GM19467 (cell line): ENCODE data around the gene MPP2.
"Not testable (repeated sequence)": the region's sequence is repeated elsewhere in the genome, so short reads cannot be mapped to it uniquely, and the experiment has no call there.

Experiments used
- ATAC-seq: cut with Tn5 transposase; IDR thresholded peaks from one replicate; pipeline ENCODE4 v1.9.1; 2021; ENCODE audit warnings: mild to moderate bottlenecking, moderate library complexity; ENCODE audit not compliant: unreplicated experiment

The MPP2 gene, protein sequence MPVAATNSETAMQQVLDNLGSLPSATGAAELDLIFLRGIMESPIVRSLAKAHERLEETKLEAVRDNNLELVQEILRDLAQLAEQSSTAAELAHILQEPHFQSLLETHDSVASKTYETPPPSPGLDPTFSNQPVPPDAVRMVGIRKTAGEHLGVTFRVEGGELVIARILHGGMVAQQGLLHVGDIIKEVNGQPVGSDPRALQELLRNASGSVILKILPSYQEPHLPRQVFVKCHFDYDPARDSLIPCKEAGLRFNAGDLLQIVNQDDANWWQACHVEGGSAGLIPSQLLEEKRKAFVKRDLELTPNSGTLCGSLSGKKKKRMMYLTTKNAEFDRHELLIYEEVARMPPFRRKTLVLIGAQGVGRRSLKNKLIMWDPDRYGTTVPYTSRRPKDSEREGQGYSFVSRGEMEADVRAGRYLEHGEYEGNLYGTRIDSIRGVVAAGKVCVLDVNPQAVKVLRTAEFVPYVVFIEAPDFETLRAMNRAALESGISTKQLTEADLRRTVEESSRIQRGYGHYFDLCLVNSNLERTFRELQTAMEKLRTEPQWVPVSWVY

DNA sequence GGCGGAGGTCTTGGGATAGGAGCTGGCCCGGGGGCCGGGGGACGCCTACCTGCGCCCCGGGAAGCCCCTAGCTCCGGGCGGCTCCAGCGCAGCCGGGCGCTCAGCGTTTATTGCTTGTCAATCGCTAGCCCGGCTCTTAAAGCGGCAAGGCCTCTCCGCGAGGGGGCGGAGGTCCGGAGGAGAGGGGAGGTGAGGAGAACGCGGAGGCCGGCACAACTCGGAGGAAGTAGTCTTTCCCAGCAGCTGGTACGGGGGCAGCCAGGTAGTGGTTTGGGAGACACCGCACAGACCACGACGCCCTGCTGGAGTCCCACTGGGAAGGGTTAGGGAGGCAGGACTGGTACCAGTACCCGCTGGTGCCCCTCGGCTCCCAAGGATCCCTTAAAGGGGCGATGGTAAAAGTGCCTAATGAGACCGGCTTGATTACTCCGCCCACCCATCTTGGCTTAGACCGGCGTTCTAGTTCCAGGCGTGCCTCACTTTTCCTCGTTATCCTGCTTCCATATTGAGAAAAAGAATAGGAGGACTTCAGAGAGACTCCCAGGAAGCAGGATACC, at the start of gene MPP2:
Gene MPP2 (minus strand): TSS at position 112 of the 557 bp plus-strand sequence. CDS start 3,076 bp downstream, outside the sequence.
- ATAC-seq, result no peak

DNA sequence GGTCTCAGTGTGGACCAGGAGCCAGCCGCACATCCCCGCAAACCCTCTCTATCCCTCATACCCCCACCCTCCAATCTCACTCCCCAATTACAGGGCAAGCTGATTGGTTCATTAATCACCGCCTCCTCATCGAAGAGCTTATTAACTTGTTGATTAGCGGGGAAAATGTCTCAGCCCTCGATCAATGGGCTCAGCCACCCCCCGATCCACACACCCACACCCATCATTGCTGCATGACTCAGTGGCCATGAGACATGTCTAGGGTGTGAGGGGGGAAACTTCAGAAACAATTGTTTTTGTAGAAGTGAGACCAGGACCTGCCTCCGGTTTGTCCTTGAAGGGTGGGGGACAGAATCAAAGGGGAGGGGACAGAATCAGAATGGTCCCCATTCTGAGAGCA, 48.9 kb upstream of the MPP2 start:
- ATAC-seq, result no peak

DNA sequence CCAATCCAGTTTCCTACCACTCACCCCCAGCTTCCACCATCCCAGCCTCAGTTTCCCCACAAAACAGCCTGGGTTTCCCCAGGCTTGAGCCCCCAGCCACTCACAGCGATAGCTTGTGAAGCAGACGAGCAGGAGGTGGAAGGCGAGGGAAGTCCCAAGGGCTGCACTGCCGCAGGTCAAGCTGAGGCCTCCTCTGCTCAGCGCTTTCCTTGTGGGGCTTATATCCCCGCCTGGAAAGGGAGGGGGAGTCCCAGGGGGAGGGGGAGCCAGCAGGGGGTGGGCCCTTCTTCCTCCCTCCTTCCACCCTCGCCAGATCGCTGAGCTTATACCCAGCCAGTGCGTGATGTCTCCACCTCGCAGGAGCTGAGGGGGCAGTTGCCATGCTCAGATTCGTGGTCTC, 46.4 kb upstream of the MPP2 start, which contains the start of gene PYY:
Gene PYY (minus strand): TSS at position 195 of the 400 bp plus-strand sequence. CDS start 457 bp downstream, outside the sequence.
- no peak for ATAC-seq

DNA sequence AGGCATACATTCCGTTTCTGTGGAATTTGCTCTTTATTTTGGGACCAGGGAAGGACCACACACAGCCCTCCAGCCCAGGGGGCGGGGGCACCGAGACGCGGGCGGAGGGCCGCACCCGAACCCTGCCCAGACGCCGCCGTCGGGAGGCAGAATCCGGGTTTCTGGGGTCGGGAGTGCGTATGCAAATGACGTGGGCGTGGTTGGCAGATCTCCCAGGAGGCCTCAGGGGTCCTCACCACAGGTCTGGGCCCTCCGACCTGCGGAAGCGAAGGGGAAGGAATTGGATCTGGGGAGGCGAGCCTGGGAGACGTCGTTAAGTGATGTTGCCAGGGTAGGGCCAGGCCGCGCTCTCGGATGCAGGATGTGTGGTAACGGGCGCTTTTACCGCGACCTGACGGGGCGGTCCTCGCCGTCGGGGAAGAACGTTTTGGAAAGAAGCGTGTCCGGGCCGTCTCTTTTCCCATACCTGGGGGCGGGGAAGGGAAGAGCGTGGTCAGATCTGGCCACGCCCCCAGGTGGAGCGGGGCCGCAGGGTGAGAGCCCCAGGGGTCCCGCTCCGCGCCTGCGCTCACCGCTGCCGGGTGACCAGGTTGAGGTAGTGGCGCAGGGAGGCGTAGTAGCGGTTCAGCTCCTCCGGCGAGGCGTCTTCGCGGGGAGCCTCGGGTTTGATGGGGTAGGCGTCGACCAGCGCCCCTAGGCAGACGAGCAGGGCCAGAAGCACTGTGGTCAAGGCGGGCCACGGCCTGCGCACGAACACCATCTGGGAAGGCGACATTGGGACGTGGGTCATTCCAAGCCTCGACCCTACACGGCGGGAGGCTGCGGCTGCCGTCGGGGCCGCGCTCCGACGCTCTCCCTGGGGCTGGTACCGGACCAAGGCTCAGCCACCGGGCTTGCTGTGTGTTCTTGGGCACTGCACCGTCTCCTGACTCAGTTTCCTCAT, 45.7 kb upstream of the MPP2 start:
- no peak for ATAC-seq

DNA sequence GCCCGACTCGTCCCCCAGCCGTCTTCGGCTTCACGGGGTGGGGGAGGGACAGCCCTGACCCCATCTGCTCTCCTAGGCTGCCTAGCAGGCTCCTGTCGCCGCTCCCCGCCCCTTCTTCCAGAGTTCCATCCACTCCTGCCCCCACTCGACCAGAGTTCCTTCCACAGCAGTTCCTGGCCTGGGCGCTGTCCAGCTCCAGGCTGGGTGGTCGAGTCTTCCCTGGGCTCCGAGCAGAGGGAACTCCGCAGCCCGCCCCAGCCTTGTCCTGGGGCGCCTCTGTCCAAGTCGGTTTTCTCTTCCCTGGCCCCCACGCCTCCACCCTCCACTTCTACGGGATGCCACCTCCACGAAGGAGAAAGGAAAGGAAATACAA, 45.0 kb upstream of the MPP2 start:
- ATAC-seq, result no peak

DNA sequence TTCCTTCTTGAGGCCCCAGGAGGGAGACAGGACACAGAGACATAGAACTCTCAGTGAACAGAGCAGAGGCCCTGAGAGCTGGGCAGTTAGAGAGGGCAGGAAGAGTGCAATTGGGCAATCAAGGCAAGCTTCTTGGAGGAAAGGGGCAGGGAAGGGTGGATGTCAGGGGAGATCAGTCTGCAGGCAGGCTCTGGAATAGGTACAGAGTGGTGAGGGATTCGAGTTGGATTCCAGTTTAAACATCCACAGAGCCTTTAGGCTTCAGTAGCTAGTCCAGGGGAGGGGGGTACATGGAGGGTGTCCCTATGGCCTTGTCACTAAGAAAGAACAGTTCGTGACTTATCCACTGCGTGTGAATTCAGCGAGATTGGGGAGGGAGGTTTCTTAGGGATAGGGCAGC, 44.4 kb upstream of the MPP2 start:
- no peak for ATAC-seq

DNA sequence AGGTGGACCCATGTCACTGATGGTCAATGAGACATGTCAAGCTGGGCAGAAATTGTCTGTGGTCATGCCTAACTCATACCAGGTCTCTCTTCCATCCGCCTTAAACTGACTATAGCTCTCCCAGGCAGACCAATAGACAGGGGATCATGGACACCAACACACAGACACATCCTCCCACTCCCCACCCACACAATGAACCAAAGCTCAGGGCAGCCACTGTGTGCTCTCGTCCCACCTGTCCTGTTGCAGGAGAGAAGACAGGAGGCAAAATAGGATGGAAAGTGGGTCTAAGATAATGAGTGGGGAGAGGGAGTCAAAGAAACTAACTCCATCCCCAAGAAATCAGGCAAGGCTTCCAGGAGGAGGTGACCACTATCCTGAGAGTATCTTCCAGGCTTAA, 43.2 kb upstream of the MPP2 start:
- ATAC-seq, result no peak

DNA sequence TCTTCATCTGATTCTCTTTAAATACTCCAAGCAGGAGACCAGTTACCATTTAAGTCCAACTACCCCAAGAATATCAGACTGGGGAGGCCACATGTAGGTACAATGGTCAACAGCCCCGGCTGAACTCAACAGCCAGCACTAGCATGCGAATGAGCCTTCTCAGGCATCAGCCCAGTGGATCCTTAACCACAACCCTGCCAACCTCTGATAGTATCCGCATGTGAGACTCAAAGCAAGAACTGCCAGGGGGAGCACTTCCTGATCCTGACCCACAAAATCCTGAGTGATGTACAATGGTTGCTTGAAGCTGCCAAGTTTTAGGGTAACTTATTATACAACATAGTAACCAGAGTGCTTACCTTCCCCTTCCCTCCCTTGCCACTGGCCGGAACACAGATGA, 42.4 kb upstream of the MPP2 start:
- no peak for ATAC-seq

DNA sequence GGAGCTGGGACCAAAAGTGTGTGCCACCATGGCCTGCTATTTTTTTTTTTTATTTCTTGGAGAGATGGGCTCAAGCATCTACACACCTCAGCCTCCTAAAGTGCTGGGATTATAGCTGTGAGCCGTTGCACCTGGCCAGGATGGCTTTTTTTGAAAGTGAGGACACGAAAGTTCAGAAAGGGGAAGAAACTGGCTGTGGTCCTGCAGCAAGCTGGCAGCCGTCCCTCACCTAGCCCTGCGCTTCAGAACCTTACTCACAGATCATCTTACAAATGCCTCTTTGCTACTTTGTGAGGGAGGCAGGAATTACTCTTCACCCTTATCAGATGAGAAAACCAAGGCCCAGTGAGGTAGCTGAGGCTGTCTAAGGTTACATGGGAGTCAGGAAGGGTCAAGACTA, 39.4 kb upstream of the MPP2 start:
- ATAC-seq, result no peak

DNA sequence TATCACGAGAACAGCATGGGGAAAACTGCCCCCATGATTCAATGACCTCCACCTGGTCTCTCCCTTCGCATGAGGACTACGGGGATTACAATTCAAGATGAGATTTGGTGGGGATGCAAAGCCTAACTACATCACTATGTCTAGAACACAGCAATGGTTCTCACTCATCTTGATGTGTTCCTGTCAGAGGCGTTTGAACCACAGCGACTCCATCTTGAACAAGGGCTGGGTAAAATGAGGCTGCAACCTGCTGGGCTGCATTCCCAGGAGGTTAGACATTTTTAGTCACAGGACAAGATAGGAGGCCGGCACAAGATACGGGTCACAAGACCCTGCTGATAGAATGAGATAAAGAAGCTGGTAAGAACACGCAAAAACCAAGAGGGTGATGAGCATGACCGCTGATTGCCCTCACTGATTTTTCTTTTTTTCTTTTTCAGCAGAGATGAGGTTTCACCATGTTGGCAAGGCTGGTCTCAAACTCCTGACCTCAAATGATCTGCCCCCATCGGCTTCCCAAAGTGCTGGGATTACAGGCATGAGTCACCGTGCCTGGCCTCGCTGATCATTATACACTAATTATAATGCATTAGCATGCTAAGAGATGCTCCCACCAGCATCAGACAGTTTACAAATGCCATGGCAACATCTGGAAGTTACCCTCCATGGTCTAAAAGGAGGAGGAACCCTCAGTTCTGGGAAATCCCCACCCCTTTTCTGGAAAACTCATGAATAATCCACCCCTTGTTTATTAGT, 37.9 kb upstream of the MPP2 start:
- ATAC-seq, result no peak

DNA sequence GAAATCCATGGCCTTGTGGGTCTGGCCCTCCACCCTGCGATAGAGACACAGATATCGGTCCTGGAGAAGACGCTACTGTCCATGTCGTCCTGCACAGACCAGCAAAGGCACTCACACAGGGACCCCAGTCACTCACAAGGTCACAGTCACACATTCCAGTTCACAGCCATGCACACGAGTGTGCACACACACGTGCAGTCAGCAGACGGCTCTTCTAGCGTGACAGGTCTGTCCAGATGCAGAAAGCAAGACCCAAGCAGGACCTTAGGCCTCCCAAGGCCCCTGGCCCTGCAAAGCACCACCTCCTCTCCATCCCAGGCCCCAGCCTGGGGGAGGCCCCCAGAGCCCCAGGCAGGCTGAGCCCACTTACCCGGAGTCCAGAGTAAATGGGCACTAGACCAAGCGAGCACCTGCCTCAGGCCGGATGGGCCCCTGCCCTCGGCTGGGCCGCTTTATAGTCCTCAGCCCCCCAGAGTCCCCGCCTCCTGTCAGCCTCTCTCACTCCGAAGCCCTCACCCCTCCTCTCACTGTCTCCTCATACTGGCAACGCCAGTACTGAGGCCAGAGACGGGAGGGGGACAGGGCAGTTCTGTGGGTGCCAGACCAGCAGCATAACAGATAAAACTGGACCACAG, 34.8 kb upstream of the MPP2 start, which contains the start of gene PPY:
Gene PPY (minus strand): TSS at position 426 of the 635 bp plus-strand sequence. CDS start 822 bp downstream, outside the sequence.
- no peak for ATAC-seq

DNA sequence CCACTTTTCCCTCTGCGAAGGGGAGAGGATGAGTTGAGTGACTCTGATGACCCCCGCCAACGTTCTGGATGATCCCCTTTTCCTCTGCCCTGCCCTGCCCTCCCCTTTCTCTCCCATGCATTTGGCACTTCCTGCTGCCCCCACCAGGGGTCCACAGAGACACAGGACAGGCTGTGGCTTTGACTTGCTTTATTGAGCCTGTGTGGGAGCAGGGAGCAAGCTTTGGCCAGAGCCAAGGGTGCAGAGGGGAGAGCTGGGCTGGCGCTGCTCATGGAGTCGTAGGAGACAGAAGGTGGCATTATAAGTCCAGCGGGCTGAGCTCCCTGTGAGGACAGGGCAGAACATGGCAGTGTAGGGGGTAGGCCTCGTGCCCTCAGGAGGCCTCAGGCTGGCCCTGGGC, 33.3 kb upstream of the MPP2 start:
- ATAC-seq, result no peak

DNA sequence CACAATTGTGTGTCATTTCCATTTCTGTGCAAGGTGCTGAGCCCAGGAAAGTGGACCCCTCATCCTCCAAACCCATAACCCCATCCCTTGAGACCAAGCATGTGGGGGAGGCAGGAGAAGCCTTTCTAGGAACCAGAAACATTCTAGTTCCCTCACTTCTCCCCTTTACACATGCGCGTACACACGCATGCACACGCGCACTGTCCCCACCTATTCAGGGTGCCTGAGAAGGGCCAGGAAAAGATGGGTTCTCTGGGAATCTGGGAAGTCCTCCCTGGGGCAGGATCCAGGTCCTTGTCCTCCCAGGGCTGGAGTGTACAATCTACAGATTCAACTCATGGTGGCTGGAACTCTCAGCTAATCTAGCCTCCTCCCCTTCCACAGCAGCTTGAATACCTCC, 32.5 kb upstream of the MPP2 start:
- no peak for ATAC-seq

DNA sequence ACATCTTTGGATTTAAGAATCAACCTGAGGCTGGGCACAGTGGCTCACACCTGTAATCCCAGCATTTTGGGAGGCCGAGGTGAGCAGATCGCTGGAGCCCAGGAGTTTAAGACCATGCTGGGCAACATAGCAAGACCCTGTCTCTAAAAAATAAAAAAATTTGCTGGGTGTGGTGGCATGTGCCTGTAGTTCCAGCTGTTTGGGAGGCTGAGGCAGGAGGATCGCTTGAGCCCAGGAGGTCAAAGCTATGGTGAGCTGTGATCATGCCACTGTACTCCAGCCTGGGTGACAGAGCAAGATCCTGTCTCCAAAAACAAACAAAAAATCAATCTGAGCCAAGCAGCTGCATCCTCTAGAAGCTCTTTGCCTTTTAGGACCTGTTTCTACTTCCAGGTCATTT, 32.1 kb upstream of the MPP2 start:
- not testable (repeated sequence) for ATAC-seq

DNA sequence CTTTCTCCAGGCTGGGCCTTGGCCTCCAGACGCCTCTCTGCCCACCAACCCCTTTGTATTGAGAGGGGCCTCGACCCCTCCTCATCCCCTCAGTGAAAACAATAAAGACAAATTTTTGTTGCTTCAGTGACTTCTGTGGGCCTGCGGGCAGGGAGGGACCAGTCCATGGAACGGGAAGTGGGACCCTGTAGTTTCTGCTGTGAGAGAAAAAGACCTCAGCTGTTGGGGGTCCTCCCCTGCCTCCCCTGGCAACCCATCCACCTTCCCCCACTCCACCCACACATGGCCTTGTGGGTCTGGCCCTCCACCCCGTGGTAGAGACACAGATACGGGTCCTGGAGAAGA, 31.5 kb upstream of the MPP2 start:
- no peak for ATAC-seq

DNA sequence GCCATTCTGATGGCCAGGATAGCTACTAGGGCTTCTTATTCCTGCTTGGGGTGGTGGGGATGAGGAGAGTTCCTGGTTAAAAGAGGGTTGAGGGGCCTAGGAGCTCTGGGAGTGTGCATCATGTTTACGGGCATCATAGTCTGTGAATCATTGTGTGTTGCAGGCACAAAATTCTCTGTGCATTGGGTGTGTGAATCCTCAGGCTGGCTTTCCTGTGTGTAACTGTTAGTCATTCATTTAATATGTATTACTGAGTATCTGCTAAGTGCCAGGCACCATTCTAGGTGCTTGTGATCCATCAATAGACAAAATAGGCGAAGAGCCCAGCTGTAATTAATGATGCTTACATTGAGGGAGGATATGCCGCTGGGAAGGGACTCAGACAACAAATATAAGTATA, 29.1 kb upstream of the MPP2 start:
- no peak for ATAC-seq

DNA sequence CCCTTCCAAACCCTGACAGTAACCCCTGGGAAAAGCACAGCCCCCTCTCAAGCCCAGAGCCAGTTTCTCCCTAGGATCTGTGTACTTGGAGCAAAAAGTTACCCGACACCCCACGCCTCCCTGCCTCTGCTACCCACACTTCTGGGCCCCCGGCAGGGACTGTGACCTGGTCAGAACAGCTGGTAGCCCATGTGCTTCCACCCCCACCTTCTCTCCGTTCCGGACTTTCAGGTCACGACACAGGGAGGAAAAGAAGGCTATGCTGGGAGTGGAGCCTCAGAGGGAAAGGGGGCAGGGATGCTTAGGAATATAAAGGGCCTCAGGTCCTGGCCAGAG, 28.6 kb upstream of the MPP2 start:
- no peak for ATAC-seq

DNA sequence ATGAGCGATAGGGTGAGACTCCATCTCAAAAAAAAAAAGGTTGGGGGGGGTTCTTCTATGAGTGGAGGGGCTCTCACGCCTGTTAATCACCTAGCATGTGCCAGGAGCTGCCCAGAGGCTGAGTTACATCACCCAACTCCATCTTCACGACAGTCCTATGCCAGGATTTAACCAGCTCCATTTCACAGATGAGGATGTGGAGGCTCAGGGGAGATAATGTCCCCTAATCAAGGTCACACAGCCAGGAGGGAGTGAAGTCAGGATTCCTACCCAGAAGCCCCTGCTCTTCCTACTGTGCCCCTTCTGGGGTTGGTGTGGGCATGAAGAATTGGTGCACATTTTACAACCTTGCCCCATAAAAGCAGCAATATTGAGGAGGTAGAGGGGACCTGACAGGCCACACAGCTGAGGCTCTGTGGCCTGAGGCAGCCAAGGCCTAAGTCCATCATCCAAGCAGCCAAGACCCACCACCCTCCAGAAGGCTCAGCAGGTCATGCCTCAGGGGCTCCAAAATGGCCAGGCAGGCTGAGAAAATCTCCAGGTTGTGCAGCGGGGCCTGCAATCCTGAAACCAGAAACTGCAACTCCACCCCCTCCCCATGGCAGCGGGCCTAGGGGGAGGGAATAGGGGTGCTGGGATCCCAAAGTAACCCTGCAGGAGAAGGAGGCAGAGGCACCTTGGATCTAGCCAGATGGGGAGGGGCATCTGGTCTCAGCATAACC, 28.0 kb upstream of the MPP2 start:
- ATAC-seq, result no peak

DNA sequence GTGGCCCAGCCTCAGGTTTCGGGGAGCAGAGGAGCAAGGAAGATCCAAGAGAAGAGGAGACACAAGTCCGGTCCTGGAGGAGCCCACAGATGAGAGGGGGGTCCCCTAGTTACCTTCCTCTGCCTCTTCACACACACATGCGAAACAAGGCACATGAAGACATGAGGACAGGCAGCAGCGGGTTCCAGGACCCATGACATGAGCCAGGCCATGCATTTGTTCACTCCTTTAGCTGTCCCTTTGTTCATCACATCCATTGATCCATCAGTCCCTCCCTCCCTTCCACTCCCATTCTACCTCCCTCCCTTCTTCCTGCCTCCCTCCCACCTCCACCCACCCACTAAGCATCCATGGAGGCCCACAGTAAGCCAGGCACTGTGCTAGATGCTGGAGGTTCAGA, 25.6 kb upstream of the MPP2 start:
- ATAC-seq, result no peak

DNA sequence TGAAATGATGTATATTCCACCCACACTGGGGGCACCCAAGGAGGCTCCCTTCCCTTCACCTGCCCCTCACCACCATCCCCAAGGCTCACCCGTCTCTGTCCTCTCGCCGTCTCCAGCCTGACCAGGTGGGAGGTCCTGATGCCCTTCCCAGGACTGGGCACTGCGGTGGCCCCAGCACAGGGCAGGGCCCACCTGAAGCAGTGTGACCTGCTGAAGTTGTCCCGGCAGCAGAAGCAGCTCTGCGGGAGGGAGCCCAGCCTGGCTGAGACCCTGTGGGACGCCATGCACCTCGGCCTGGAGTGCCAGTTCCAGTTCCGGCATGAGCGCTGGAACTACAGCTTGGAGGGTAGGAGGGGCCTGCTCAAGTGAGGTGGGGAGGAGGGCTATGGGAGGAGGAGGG, 25.0 kb upstream of the MPP2 start:
- ATAC-seq, result no peak
